ENCODE measurements around the gene ERN1.

DNA sequence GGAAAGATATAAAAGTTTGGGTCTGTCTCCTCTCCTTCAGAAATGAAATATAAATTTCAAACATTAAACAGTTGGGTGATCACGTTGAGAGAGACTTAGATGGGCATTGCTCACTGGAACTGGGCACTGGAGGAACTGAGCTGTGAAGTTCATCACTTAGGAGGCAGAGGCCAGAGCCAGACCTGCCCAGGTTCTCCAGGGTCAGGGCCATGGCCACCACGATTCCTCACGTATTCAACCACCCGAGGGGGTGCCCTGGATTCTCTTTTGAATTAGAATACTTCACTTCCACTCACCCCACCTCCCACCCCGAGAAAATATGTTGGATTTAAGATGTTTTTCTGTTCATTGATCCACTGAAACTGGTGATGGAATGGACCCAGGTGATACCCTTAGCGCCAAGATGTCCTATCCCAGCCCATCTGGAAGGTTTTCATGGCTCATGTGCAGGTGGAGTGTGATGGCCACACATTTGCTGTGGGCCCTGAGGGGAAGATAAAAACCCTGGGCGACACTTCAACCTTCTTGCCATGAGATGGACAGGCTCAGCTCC is 125.7 kb downstream of the ERN1 start:
- TF ChIP-seq, protein P1, sequence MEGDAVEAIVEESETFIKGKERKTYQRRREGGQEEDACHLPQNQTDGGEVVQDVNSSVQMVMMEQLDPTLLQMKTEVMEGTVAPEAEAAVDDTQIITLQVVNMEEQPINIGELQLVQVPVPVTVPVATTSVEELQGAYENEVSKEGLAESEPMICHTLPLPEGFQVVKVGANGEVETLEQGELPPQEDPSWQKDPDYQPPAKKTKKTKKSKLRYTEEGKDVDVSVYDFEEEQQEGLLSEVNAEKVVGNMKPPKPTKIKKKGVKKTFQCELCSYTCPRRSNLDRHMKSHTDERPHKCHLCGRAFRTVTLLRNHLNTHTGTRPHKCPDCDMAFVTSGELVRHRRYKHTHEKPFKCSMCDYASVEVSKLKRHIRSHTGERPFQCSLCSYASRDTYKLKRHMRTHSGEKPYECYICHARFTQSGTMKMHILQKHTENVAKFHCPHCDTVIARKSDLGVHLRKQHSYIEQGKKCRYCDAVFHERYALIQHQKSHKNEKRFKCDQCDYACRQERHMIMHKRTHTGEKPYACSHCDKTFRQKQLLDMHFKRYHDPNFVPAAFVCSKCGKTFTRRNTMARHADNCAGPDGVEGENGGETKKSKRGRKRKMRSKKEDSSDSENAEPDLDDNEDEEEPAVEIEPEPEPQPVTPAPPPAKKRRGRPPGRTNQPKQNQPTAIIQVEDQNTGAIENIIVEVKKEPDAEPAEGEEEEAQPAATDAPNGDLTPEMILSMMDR (IDR thresholded peaks at IDR 0.05; ENCODE audit: poor library complexity), result no peak
- no peak for TF ChIP-seq EZH2phosphoT487 (IDR thresholded peaks at IDR 0.05; ENCODE audit: low read depth, severe bottlenecking, unreplicated experiment)
- no peak for TF ChIP-seq EZH2 (IDR thresholded peaks at IDR 0.05; ENCODE audit: borderline replicate concordance)
